ENCODE results near the gene ARF1.
A peak's percentile ranks its signal among the peaks of the same experiment; 100 is the strongest.

Gene ARF1

GRCh38 chr1:228134591-228134990, 52.1 kb downstream of the ARF1 start:
- no peak for DNase-seq

GRCh38 chr1:228136901-228137300, 54.4 kb downstream of the ARF1 start:
- no peak for DNase-seq

- no peak for DNase-seq
These were observed 57.0 kb downstream of the ARF1 start for GRCh38 chr1:228139406-228139930.

GRCh38 chr1:228139931-228140723, 57.6 kb downstream of the ARF1 start, which contains the start of gene GUK1:
Gene GUK1, plus strand, starts transcription at chr1:228140279. Its CDS starts 24 bp downstream, at chr1:228140303.
- DNase-seq, result peak; percentile 70

- no peak for DNase-seq
These were observed 58.3 kb downstream of the ARF1 start for GRCh38 chr1:228140724-228141225.

- no peak for DNase-seq
These were observed 58.9 kb downstream of the ARF1 start for GRCh38 chr1:228141226-228142044.

GRCh38 chr1:228142155-228142691, 59.7 kb downstream of the ARF1 start:
- no peak for DNase-seq

- no peak for DNase-seq
These were observed 60.2 kb downstream of the ARF1 start for GRCh38 chr1:228142701-228143136.

GRCh38 chr1:228143480-228144192, 61.1 kb downstream of the ARF1 start:
- no peak for DNase-seq

GRCh38 chr1:228144193-228144992, 61.9 kb downstream of the ARF1 start:
- no peak for DNase-seq

GRCh38 chr1:228144993-228145343, 62.5 kb downstream of the ARF1 start:
- DNase-seq, result no peak

- DNase-seq, result no peak
These were observed 63.2 kb downstream of the ARF1 start for GRCh38 chr1:228145463-228146416.

GRCh38 chr1:228146417-228147150, 64.1 kb downstream of the ARF1 start:
- no peak for DNase-seq

GRCh38 chr1:228147151-228147693, 64.7 kb downstream of the ARF1 start:
- DNase-seq, result no peak

- no peak for DNase-seq
These were observed 65.3 kb downstream of the ARF1 start for GRCh38 chr1:228147768-228148167.

GRCh38 chr1:228148196-228148861, 65.8 kb downstream of the ARF1 start:
- DNase-seq, result no peak

Data from NCI-H187 treated with DMSO at 0.1 percent for 48 hours (cell line).